ENCODE measurements around the gene COL23A1.

Gene COL23A1

GRCh38 chr5:178338126-178338749 lies 252.0 kb downstream of the COL23A1 start:
- no peak for DNase-seq (ENCODE audit: low read depth)
- TF ChIP-seq, protein P1, sequence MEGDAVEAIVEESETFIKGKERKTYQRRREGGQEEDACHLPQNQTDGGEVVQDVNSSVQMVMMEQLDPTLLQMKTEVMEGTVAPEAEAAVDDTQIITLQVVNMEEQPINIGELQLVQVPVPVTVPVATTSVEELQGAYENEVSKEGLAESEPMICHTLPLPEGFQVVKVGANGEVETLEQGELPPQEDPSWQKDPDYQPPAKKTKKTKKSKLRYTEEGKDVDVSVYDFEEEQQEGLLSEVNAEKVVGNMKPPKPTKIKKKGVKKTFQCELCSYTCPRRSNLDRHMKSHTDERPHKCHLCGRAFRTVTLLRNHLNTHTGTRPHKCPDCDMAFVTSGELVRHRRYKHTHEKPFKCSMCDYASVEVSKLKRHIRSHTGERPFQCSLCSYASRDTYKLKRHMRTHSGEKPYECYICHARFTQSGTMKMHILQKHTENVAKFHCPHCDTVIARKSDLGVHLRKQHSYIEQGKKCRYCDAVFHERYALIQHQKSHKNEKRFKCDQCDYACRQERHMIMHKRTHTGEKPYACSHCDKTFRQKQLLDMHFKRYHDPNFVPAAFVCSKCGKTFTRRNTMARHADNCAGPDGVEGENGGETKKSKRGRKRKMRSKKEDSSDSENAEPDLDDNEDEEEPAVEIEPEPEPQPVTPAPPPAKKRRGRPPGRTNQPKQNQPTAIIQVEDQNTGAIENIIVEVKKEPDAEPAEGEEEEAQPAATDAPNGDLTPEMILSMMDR (conservative IDR thresholded peaks at IDR 0.05; ENCODE audit: low read depth, low read length) = no peak
- no peak overlapping the region for H3K4me3 ChIP-seq (ENCODE audit: low read depth, low read length)

DNA sequence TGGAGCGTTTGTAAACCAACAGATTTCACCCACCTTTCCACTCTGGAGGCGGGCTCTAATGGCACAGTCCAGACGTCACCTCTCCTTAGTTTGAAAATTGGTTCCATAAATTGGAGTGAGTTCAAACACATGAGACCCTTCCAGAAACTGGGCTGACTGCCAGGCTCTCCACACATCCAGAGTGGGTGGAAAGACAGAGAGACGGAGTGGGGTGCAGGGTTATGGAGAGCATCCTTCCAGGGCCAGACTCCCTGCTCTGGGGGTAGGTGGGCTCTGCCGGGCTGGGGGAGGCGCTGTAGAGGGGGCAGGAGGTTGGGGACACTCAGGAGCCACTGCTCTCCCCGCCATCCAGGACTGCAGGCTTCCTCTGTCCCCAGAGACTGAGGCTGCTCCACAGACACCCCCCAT lies 252.9 kb downstream of the COL23A1 start:
- TF ChIP-seq, protein P1 (conservative IDR thresholded peaks at IDR 0.05; ENCODE audit: low read depth, low read length) = no peak
- no peak overlapping the region for H3K4me3 ChIP-seq (ENCODE audit: low read depth, low read length)
- no peak for DNase-seq (ENCODE audit: low read depth)

DNA sequence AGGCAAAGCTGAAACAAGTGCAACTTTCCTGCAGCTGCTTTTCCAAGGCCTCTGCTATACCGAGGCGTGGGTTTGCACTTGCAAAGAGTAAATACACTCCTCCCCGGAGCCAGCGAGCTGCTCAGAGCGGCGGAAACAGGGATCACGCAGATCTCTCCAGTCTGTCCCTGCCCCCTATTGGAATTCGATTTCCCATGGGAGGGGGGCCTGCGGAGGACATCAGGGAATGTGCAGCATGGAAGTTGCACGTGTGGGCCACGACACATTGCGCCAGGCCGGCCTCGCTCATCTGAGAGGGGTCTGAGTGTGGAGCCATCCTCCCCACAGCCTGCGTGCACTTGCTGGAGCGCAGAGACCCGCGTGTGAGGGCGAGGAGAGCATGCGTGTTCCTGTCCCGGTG lies 253.3 kb downstream of the COL23A1 start:
- TF ChIP-seq, protein P1 (conservative IDR thresholded peaks at IDR 0.05; ENCODE audit: low read depth, low read length) = no peak

GRCh38 chr5:178335302-178336030 lies 254.7 kb downstream of the COL23A1 start:
- TF ChIP-seq, protein P1 (conservative IDR thresholded peaks at IDR 0.05; ENCODE audit: low read depth, low read length) = no peak
- DNase-seq (ENCODE audit: low read depth) = no peak
- H3K4me3 ChIP-seq (ENCODE audit: low read depth, low read length) = no peak overlapping the region

More for the DNA sequence above, 253.3 kb downstream of the COL23A1 start:
- no peak for DNase-seq (ENCODE audit: low read depth)
- H3K4me3 ChIP-seq (ENCODE audit: low read depth, low read length) = no peak overlapping the region

DNA sequence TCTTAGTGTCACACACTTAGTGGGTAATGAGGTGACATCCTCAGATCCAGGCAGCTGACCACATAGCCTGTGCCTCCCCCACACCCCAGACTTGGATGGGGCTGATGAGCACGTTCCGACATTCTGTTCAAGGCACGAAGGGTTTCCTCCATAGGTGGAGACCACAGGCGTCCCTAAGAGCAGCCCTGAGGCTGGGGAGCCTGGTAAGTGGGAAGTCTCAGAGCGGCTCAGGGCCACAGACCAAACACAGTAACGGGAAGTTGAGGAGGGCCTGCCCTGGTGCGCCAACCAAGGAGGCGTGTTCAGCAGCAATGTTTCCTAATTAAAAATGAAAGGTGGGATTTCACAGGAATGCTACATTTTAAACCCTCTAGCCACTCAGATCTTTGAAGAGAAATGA lies 255.3 kb downstream of the COL23A1 start:
- TF ChIP-seq, protein P1 (conservative IDR thresholded peaks at IDR 0.05; ENCODE audit: low read depth, low read length) = no peak
- H3K4me3 ChIP-seq (ENCODE audit: low read depth, low read length) = no peak overlapping the region
- DNase-seq (ENCODE audit: low read depth) = no peak

- no peak for DNase-seq (ENCODE audit: low read depth)
- no peak overlapping the region for H3K4me3 ChIP-seq (ENCODE audit: low read depth, low read length)
- TF ChIP-seq, protein P1 (conservative IDR thresholded peaks at IDR 0.05; ENCODE audit: low read depth, low read length) = no peak
Measured at GRCh38 chr5:178333821-178334481, 256.2 kb downstream of the COL23A1 start.
